Panc1 (cell line): ENCODE results near the gene DOK6.

Experiments used
- TF ChIP-seq, protein P1 (sequence below): fragments of 450-650 bp; IDR thresholded peaks from 2 replicates; pipeline ENCODE4 v1.5.1; 2017; ENCODE audit warnings: mild to moderate bottlenecking
- TF ChIP-seq, protein P2 (sequence below), 2 experiments: IDR thresholded peaks; 2 replicates each; pipeline ENCODE4 v1.6.1; 2011 to 2012; ENCODE audit warnings: low read depth in 2 of 2, control low read depth in 1 of 2, low read length in 1 of 2, mild to moderate bottlenecking in 1 of 2, moderate library complexity in 1 of 2; ENCODE audit not compliant: insufficient read depth in 1 of 2

DNA sequence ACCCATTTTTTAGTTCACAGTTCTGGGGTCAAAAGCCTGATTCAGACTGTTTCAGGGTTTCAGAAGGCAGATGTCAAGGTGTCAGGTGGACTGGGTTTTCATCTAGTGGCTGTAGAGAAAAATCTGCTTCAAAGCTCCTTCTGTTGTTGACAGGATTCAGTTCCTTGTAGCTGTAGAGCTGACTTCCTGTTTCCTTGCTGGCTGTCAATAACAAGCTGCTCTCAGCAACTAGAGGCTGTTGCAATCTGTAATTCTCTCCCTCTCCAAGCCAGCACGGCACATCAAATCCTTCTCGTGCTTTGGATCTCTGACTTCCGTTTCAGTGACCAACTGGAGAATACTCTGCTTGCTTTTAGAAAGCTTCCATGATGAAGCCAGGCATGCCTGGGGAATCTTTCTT lies 179.4 kb downstream of the DOK6 start:
- TF ChIP-seq, protein P1, sequence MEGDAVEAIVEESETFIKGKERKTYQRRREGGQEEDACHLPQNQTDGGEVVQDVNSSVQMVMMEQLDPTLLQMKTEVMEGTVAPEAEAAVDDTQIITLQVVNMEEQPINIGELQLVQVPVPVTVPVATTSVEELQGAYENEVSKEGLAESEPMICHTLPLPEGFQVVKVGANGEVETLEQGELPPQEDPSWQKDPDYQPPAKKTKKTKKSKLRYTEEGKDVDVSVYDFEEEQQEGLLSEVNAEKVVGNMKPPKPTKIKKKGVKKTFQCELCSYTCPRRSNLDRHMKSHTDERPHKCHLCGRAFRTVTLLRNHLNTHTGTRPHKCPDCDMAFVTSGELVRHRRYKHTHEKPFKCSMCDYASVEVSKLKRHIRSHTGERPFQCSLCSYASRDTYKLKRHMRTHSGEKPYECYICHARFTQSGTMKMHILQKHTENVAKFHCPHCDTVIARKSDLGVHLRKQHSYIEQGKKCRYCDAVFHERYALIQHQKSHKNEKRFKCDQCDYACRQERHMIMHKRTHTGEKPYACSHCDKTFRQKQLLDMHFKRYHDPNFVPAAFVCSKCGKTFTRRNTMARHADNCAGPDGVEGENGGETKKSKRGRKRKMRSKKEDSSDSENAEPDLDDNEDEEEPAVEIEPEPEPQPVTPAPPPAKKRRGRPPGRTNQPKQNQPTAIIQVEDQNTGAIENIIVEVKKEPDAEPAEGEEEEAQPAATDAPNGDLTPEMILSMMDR: no peak
- TF ChIP-seq, protein P2, sequence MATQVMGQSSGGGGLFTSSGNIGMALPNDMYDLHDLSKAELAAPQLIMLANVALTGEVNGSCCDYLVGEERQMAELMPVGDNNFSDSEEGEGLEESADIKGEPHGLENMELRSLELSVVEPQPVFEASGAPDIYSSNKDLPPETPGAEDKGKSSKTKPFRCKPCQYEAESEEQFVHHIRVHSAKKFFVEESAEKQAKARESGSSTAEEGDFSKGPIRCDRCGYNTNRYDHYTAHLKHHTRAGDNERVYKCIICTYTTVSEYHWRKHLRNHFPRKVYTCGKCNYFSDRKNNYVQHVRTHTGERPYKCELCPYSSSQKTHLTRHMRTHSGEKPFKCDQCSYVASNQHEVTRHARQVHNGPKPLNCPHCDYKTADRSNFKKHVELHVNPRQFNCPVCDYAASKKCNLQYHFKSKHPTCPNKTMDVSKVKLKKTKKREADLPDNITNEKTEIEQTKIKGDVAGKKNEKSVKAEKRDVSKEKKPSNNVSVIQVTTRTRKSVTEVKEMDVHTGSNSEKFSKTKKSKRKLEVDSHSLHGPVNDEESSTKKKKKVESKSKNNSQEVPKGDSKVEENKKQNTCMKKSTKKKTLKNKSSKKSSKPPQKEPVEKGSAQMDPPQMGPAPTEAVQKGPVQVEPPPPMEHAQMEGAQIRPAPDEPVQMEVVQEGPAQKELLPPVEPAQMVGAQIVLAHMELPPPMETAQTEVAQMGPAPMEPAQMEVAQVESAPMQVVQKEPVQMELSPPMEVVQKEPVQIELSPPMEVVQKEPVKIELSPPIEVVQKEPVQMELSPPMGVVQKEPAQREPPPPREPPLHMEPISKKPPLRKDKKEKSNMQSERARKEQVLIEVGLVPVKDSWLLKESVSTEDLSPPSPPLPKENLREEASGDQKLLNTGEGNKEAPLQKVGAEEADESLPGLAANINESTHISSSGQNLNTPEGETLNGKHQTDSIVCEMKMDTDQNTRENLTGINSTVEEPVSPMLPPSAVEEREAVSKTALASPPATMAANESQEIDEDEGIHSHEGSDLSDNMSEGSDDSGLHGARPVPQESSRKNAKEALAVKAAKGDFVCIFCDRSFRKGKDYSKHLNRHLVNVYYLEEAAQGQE (IDR thresholded peaks at IDR 0.05; ENCODE audit: insufficient read depth in 1 of 2, low read depth in 2 of 2, low read length in 1 of 2): no peak
